Stromal cell of bone marrow (primary cell): ENCODE measurements around the gene CDC73.
"Not testable (repeated sequence)": the region's sequence is repeated elsewhere in the genome, so short reads cannot be mapped to it uniquely, and the experiment has no call there.

Source experiments
- DNase-seq: peaks from one replicate; pipeline ENCODE4 v3.0.0-alpha.2; 2012; ENCODE audit warnings: low read depth

CDC73 gene

GRCh38 chr1:193288548-193289080 lies 166.8 kb downstream of the CDC73 start:
- DNase-seq = not testable (repeated sequence)

GRCh38 chr1:193293726-193294125 lies 171.9 kb downstream of the CDC73 start:
- no peak for DNase-seq

- DNase-seq = no peak
These were observed 177.2 kb downstream of the CDC73 start for GRCh38 chr1:193299038-193299437.

- no peak for DNase-seq
These were observed 179.9 kb downstream of the CDC73 start for GRCh38 chr1:193301746-193302145.

- DNase-seq = no peak
These were observed 182.0 kb downstream of the CDC73 start for GRCh38 chr1:193303849-193304248.
